Gastroesophageal sphincter (tissue), 3 donors: ENCODE results near the gene CYSLTR2.

Source experiments
- EP300 ChIP-seq: sonication (generic); formaldehyde crosslinking; IDR thresholded peaks from one replicate; pipeline ENCODE4 v1.6.1; 2017; ENCODE audit warnings: antibody characterized with exemption, mild to moderate bottlenecking
- POLR2A ChIP-seq, 2 donors: fragments of 450-650 bp; IDR thresholded peaks; one replicate each; pipeline ENCODE4 v1.6.1; 2017; ENCODE audit warnings: antibody characterized with exemption in 2 of 2, mild to moderate bottlenecking in 2 of 2, moderate library complexity in 1 of 2
- TF ChIP-seq, protein P1 (sequence below), 4 experiments: fragments of 200-600 bp in 2 of 4; fragments of 450-650 bp in 2 of 4; sonication (generic) in 1 of 4; IDR thresholded peaks; one replicate each; pipeline ENCODE4 v1.5.1; 2017 to 2019; ENCODE audit warnings: antibody characterized with exemption in 4 of 4, mild to moderate bottlenecking in 2 of 4, moderate library complexity in 2 of 4

DNA sequence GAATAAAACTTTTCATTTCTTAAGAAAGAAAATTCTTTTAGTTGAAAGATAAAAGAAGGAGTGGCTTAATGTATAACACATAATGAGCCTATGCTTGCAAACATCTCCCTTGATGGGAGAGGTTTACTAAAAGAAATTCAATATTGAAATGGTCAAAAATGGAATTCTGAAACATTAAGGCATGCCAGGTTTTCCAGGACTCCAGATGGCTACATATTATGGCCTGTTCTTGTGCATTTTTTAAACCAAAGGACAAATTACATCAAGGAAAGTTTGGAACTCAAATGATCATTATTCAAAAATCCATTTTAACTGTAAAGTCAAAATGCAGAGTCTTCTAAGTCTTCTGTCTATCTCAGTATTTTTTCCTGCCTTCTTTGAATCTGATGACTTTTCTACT is 19.1 kb upstream of the CYSLTR2 start:
- TF ChIP-seq, protein P1, sequence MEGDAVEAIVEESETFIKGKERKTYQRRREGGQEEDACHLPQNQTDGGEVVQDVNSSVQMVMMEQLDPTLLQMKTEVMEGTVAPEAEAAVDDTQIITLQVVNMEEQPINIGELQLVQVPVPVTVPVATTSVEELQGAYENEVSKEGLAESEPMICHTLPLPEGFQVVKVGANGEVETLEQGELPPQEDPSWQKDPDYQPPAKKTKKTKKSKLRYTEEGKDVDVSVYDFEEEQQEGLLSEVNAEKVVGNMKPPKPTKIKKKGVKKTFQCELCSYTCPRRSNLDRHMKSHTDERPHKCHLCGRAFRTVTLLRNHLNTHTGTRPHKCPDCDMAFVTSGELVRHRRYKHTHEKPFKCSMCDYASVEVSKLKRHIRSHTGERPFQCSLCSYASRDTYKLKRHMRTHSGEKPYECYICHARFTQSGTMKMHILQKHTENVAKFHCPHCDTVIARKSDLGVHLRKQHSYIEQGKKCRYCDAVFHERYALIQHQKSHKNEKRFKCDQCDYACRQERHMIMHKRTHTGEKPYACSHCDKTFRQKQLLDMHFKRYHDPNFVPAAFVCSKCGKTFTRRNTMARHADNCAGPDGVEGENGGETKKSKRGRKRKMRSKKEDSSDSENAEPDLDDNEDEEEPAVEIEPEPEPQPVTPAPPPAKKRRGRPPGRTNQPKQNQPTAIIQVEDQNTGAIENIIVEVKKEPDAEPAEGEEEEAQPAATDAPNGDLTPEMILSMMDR (IDR thresholded peaks at IDR 0.05): no peak
- TF ChIP-seq POLR2A (IDR thresholded peaks at IDR 0.05): no peak
- no peak for TF ChIP-seq EP300
